Stimulated activated CD4-positive, alpha-beta T cell treated with anti-CD3 and anti-CD28 coated beads, TNF-alpha, amount 100 ng/mL, for 4 hours (primary cell): ENCODE results near the gene NOL7.

ENCODE experiments used
- DNase-seq, 3 experiments: peaks; one replicate each; pipeline ENCODE4 v3.0.0-alpha.2; 2020; ENCODE audit warnings: low read depth in 3 of 3

The NOL7 gene

GRCh38 chr6:13654496-13654895 is 39.4 kb downstream of the NOL7 start:
- DNase-seq, result no peak

GRCh38 chr6:13655700-13656099 is 40.6 kb downstream of the NOL7 start:
- DNase-seq, result no peak

- DNase-seq, result no peak
These were observed 45.1 kb downstream of the NOL7 start for GRCh38 chr6:13660273-13660672.

- DNase-seq, result no peak
These were observed 45.8 kb downstream of the NOL7 start for GRCh38 chr6:13660893-13661292.

- no peak for DNase-seq
These were observed 46.5 kb downstream of the NOL7 start for GRCh38 chr6:13661647-13662046.

- DNase-seq, result no peak
These were observed 47.7 kb downstream of the NOL7 start for GRCh38 chr6:13662651-13663334.

- no peak for DNase-seq
These were observed 48.9 kb downstream of the NOL7 start for GRCh38 chr6:13663986-13664385.

- no peak for DNase-seq
These were observed 49.7 kb downstream of the NOL7 start for GRCh38 chr6:13664703-13665352.

GRCh38 chr6:13666194-13667105 is 51.3 kb downstream of the NOL7 start:
- DNase-seq, result no peak

GRCh38 chr6:13667655-13668054 is 52.5 kb downstream of the NOL7 start:
- no peak for DNase-seq

GRCh38 chr6:13668291-13668928 is 53.3 kb downstream of the NOL7 start:
- no peak for DNase-seq

- no peak for DNase-seq
These were observed 54.3 kb downstream of the NOL7 start for GRCh38 chr6:13669476-13669875.
